Measurements from ENCODE around the gene SGMS1. TPM values are rescaled to one million over a fixed set of nuclear protein-coding genes. Genes with fewer than 3 reads are reported as not detected.

SGMS1 gene
- total RNA-seq, 2 experiments from 2014 or later, result 11.6 TPM

DNA sequence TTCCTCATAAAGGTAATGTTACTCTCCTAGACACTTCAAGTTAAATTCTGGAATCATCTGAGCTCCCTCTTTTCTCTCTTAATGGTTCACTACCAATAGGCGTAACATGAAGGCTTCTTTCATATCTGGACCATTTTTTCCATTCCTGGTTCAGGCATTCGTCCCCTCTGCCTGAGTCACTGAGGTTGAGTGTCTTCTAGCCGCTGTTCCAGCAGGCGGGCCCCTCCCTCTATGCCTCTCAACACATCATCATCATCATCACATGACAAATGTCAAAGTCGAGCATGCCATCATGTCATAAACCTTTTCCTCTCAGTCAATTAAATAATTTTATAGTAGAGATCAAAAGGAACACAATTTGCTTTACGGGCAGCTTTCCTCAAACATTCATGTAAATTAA is 203.6 kb downstream of the SGMS1 start:
- POLR2A ChIA-PET, result no interaction called here
- CTCF ChIA-PET, result interaction anchor here (1.8 kb wide), 1 partner anchor 23 kb away, joined by 4 read pairs; no protein-coding TSS in a partner anchor

DNA sequence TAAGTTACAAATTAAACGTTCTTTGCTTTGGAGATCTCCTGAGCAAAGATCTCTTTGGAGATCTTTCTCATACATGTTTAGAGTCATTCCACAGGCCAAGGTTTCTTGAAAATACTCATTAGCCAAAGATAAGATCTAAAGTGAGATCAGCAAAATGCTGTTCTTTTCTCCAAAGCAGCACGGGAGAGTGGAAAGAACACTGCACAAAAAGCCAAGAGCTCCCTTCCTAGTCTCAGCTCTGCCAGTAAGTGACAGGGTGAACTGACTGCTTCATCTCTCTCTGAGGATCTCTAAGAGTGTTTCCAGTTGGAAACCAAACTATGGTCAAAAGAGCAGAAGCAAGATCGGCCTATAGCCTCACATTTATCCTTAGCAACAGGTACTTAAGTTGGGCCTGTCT is 204.0 kb downstream of the SGMS1 start:
- POLR2A ChIA-PET, result no interaction called here

DNA sequence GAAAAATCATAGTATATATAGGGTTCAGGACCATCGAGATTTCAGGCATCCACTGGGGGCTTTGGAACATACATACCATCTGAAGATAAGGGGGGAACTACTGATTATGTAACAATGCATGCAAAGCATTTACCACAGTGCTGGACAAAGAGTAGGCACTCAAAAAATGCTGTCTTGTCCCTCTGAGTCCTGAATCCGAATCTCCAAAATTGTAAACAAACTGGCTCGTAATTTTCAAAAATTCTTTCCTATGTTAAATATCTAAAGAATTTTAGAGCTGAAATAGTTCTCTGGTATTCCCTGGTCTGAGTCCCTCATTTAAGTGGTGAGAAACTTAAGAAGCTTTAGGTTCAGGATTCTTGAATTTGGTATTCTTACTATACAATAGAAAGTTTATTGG is 204.7 kb downstream of the SGMS1 start:
- ChIA-PET POLR2A (no interaction called here), CTCF (interaction anchor here (1.3 to 1.8 kb wide), 2 partner anchors 19 to 22 kb away, joined by 3 to 4 read pairs; no protein-coding TSS in a partner anchor)

More for the DNA sequence above, 204.0 kb downstream of the SGMS1 start:
- CTCF ChIA-PET, result interaction anchor here (1.8 kb wide), 1 partner anchor 23 kb away, joined by 4 read pairs; no protein-coding TSS in a partner anchor

DNA sequence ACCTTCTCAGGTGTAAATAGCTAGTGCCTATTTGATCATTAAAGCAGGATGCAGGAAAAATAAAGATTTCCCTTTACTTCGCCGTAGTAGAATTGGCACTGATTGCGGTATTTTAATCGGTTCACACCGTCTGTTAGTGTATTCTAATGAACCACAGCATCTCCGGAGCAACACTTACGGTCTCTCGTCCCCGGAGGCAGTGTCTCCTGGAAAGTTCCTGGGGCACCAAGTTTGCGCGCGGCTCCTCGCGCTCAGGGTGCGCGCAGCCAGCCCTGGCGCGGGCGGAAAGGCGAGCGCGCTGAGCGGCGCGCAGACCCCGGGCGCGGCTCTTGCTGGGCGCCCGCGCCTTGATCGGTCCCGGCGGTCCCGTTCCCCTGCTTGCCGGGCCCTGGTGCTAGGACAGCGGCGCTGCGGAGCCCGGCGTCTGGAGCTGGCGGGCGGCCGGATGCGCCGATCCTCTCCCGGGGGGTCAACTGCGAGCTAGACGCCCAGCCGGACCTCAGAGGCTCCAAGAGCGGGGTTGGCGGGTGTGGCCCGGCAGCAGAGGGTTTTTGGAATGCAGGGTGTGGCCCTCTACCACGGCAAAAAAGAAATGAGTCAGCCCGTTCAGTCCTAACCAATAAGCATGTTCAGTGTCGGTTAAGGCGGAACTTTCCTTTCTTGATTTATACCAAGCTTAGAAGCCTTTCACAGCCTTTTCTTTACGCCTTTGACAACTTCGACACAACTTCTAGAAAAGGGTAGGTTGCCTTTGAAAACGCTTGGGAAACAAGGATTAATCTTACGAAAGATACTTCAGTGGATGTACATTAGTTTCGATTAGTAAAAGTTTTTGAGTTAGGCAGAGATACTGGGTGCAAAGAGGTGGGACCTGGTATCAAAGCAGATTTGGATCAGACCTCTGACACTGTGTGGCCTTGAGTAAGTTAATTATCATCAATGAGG is 205.6 kb downstream of the SGMS1 start:
- POLR2A ChIA-PET, result interaction anchor here (0.6 kb wide), 1 partner anchor 20 kb away, joined by 3 read pairs; no protein-coding TSS in a partner anchor
- CTCF ChIA-PET, result interaction anchor here (0.6 to 1.3 kb wide), 3 partner anchors 18 to 164 kb away, joined by 3 read pairs; no protein-coding TSS in a partner anchor

DNA sequence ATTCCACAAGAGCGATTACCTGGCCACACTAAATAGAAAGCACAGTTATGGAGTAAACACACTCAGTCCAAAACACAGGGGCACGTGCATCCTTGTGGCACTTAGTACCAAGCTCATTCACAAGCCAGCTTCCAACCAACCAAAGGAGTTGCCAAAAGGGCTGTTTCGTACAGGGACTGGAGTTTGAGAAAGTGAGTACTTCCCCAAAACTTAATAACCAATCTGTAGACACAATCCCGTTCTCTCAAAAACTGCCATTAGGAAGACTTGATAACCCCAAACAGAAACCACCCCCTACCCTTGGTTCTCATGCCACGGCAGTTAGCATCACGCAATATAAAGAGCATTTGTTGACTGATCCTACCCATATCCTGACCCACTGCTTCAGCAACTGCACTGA is 206.3 kb downstream of the SGMS1 start:
- ChIA-PET CTCF (no interaction called here), POLR2A (no interaction called here)

DNA sequence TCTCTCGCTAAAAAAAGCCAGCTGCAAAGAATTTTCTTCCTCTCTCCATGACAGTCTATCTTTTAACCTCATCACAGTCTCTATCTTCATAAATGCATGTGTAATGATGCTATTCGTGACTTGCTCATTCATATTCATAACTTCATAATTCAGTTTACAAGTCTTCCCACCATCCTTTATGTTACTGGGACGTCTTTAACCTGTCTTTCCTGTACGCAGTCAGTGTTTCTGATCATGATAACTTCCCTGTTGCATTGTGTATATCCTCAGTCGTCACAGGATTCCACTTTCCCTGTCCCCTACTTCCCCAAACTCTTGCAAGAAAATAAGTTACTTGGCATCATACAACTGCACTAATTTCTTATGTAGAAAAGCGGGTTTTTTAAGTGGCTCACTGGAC is 206.9 kb downstream of the SGMS1 start:
- CTCF ChIA-PET, result interaction anchor here (0.6 kb wide), 1 partner anchor 11 kb away, joined by 3 read pairs; no protein-coding TSS in a partner anchor
- POLR2A ChIA-PET, result interaction anchor here (0.6 kb wide), 2 partner anchors 80 to 230 kb away, joined by 3 to 9 read pairs; no protein-coding TSS in a partner anchor

DNA sequence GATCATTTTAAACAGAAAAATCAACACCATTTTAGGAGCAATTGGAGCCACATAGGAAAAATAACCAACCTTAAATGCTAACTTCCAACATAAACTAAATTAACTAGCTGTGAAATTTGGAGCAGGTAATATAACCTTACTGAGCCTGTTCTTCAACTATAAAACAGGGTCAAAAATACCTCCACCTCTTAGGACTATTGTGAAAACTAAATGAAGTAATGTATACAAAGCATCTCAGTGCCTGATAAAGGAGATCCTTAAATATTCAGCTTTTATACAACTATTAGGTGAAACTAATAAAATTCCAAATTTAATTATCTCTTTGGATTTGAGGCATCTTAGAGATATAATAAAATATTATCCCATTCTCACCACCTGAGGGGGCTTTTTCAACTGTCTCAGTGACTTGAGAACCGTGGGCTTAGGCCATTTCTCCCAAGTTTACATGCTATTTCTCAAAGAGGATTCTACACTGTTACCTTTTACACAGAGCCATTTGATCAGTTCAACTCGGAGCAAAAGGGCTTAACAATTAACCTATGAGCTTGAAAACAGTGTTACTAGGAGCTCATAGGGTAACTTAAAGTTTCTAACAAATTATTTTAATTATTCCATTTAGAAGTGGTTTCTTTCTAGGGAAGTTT is 207.5 kb downstream of the SGMS1 start:
- ChIA-PET CTCF (interaction anchor here (0.6 kb wide), 1 partner anchor 10 kb away, joined by 3 read pairs; no protein-coding TSS in a partner anchor), POLR2A (interaction anchor here (0.6 kb wide), 2 partner anchors 80 to 230 kb away, joined by 3 to 9 read pairs; no protein-coding TSS in a partner anchor)

DNA sequence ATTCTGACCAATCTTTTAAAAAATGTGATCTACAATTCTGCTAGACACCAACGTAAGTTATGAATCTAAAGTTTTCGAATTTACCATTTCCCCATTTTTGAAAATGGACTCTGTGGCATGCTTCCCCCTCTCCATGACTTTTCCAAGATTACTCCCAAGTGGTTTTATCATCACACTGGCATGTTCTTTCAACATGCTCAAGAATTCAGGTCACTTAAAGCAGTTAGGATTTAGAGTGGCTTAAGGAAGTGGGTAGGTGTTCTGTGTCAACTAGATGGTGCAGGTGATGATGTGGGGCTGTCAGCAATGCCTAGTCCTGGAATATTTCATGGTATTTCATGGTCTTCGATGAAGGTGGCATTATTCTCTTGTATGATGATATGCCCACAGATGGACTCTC is 208.5 kb downstream of the SGMS1 start:
- CTCF ChIA-PET, result no interaction called here
- POLR2A ChIA-PET, result no interaction called here

DNA sequence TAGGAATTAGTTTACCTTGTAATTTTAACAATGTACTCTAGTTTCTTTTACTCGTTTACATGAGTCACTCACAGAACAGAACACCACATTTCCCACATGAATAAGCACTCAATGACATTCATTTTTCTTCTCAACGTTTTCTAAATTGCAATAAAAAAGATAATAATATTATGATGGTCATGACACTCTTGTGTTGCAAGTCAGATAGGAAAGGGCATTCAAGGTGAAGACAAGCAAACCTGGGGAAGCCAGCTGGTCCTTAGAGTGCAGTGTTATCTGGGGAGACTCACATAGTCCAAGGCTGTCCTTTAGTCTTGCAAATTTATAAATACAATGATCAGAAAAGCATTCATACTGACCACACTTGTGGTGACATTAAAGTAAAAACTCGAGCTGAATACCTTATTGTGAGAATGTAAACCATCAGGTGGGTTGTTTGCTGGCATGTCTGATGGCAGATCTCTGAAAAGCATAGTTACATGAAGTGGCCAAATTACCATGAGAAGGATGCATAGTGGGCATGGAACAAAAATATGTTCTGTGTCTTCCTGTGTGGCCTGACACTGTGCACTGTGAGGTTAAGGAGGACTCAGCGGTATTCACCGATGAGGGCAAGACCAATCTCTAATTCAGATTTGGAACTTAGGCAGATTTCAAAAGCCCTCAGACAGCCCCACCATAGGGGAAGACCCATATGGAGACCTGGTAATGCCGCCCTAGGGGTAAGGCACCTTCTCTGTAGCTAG is 213.5 kb downstream of the SGMS1 start:
- CTCF ChIA-PET, result no interaction called here
- POLR2A ChIA-PET, result no interaction called here

DNA sequence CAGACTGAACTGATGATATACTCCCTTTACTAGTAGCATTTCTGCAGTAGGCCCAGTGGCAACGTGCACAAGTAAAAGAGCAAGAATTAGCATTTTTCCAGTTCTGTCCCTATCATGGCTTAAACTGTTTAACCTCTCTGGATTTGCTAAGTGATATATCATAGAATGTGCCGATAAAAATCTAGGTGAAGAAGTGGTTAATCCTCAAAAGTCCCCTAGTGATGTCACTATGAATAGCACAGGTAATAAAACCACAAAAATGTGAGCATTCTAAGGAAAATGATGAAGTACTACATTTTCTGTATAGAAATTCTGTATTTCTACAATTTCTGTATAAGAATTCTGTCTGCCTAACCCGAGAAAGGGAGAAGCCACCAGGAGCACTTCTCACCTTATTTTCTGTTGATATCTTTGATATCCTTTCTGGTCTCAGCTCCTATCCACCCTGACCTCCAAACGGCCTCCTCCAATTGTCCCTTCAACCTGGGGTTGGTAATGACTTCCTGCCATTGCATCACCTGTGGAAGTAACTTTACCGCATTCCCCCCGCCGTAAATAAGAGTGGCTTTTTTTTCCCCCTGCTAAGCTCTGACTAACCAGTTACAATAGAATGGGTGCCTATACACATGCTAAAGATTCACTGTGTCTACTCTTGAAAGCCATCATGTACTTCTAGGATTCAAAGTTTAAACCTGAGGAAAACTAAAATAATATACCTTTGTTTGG is 216.5 kb downstream of the SGMS1 start:
- CTCF ChIA-PET, result no interaction called here
- POLR2A ChIA-PET, result no interaction called here

DNA sequence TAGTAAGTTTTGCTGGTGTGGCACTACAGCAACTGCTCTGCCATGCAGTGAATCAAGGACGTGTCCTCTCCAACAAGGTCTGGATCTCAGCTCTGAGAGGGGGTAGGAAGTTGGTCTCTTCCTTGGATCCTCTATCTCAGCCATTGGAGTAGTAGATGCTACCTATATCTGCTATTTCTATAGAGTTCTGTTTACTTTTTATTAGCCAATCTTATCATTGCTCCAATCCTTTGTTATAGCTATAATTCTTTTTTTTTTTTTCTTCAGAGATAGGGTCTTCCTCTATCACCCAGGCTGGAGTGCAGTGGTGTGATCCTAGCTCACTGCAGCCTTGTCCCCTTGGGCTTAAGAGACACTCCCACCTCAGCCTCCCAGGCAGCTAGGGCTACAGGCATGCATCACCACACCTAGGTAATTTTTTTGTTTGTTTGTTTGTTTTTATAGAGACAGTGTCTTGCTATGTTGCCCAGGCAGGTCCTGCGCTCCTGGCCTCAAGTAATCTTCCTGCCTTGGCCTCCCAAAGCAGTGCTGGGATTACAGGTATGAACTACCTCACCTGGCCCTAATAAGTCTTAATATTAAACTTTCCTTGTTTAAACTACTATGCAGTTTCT is 217.2 kb downstream of the SGMS1 start:
- POLR2A ChIA-PET, result interaction anchor here (0.6 kb wide), 1 partner anchor 776 kb away, joined by 3 read pairs; no protein-coding TSS in a partner anchor
- CTCF ChIA-PET, result interaction anchor here (0.6 kb wide), 1 partner anchor 10 kb away, joined by 3 read pairs; no protein-coding TSS in a partner anchor

DNA sequence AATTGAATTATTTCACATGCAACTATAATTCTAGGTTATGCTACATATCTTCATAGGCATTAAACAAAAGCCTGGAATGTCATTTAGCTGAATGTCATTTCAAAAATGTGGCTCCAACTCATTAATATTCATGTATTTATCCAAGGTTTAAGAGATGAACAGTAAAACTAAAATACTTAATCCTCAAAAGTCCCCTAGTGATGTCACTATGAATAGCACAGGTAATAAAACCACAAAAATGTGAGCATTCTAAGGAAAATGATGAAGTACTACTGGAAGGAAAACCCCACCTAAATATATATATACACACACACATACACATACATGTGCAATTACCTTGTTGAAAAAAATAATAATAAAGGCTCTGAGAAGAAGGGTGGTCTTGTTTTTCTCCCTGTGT is 218.0 kb downstream of the SGMS1 start:
- CTCF ChIA-PET, result interaction anchor here (0.6 kb wide), 1 partner anchor 11 kb away, joined by 3 read pairs; no protein-coding TSS in a partner anchor
- POLR2A ChIA-PET, result interaction anchor here (0.6 kb wide), 1 partner anchor 777 kb away, joined by 3 read pairs; no protein-coding TSS in a partner anchor

DNA sequence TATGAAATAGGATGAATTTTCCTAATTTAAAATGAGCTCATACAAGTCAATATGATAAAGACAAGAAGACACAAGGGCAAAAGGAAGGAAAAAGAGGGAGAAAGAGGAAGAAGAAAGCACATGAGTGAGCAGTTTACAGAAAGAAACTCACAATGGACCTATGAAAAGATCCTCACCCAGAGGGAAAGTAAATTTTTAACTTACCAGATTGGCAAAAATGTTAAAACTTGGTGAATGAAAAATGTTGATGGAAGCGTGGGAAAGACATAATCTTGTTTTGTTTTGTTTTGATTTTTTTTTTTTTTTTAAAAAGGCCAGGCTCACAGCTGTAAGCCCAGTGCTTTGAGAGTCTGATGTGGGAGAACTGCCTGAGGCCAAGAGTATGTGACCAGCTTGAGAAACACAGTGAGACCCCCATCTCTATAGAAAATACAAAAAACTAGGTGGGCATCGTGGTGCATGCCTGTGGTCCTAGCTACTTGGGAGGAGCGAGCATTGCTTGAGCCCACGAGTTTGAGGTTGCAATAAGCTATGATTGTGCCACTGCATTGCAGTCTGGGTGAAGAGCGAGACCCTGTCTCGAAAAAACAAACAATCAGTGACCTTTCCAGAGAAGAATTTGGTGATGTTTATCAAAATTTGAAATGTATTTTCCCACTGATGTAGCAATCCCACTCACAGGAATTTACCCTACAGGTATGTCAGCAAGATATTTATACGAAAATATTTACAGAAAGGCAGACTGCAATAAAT is 219.6 kb downstream of the SGMS1 start:
- ChIA-PET POLR2A (no interaction called here), CTCF (no interaction called here)

DNA sequence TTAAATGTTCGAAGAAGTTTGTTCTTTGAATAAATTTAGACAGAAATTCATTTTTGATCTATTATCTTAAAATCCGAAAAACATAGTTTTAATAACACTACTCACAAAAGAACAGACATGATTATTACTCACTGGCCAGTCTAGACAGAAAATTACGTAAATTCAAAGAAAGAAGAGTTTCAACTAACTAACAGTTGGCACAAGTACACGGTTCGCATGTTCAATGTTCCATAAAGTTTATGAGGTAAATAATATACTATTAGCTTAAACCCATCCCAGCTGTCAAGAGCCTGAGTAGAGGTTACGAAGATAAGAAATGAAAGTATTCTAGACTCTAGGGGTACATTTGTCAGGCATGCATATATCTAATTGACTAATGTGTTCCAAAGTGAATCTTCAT is 220.7 kb downstream of the SGMS1 start:
- ChIA-PET CTCF (no interaction called here), POLR2A (no interaction called here)

DNA sequence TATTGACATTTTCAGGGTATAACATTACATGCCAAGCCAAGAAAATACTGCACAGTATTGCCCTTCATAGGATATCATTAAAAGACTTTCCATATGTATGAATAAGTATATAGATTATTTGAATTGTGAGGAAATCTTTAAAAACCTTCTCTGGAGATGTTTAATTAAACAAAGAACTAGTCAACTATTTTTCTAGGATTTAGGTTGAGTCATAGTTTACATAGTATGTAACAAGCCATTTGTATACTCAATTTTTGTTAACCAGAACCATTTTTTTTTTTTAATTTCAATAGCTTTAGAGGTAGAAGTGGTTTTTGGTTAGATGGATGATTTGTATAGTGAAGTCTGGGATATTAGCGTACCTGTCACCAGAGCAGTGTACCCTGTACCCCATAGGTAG is 221.3 kb downstream of the SGMS1 start:
- ChIA-PET CTCF (no interaction called here), POLR2A (no interaction called here)

DNA sequence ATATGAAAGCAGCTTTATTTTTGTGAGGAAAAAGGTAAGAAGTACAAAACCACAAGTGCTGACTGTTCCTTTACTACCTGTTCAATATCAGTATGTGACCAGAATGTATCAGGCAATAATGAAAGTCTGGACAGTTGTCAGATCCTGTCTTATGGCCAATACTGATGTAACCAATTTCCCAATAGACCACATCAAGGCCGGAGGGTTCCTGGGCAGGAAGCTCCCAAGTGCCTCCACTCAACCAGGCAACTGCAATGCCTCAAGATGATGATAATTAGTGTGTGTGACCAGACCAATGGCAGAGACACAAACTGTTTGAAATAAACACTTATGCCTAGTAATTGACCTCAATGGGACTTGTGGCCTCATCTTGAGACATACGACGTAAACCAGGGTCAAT is 223.1 kb downstream of the SGMS1 start:
- POLR2A ChIA-PET, result no interaction called here

DNA sequence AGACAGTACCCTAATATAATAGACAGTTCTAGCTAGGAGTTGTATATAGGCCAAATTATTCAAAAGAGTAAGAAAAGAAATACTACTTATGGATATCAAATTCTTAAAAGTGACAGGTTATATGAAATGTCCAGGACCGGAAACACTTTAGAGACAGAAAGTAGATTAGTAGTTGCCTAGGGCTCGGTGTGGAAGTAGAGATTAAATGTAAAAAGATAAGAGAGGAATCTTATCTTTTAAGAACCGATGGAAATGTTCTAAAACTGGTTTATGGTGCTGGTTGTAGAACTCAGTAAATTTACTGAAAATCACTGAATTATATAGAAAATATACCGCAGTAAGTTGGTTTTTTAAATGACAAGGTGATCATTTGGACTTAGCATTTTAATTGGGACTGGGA is 224.9 kb downstream of the SGMS1 start:
- POLR2A ChIA-PET, result interaction anchor here (0.7 kb wide), 1 partner anchor 20 kb away, joined by 3 read pairs; no protein-coding TSS in a partner anchor

More for the DNA sequence above, 223.1 kb downstream of the SGMS1 start:
- CTCF ChIA-PET, result no interaction called here

DNA sequence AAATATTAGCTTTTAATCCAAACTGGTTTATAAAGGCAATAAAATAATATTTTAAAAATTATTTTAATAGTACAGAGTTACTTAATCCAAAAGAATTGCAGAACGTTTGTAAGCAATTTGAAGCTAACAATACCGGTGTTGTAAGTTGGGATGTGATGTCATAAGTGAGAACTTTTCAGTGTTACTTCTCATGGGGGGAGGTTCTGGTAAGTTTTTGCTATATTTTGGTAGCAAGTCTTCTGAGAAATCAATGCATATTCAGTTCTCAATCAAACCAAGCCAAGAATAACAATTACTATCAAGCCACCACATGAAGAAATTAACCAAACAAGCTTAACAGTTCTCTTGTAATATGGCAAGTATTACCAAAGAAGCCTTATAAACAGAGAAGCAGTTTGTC is 225.4 kb downstream of the SGMS1 start:
- ChIA-PET CTCF (interaction anchor here (1.0 kb wide), 1 partner anchor 31 kb away, joined by 3 read pairs; no protein-coding TSS in a partner anchor), POLR2A (interaction anchor here (0.7 kb wide), 1 partner anchor 20 kb away, joined by 3 read pairs; no protein-coding TSS in a partner anchor)

More for the DNA sequence above, 224.9 kb downstream of the SGMS1 start:
- CTCF ChIA-PET, result no interaction called here
